NCI-H1048 (cell line): Measurements from ENCODE around the gene PIWIL4.
A peak's percentile ranks its signal among the peaks of the same experiment; 100 is the strongest.

Experiments used
- DNase-seq: peaks from one replicate; lab custom pipeline; 2025; lab: John Stamatoyannopoulos, UW

PIWIL4 gene

GRCh38 chr11:94567181-94567670 lies at the start of gene PIWIL4:
PIWIL4 (plus strand) TSS chr11:94567368; CDS start chr11:94567519, 151 bp downstream.
- DNase-seq = no peak

GRCh38 chr11:94518300-94518699 lies 48.9 kb upstream of the PIWIL4 start:
- DNase-seq = no peak

GRCh38 chr11:94519478-94520084 lies 47.6 kb upstream of the PIWIL4 start:
- peak; percentile 22 for DNase-seq

- DNase-seq = no peak
Measured at GRCh38 chr11:94521684-94522083, 45.5 kb upstream of the PIWIL4 start.

GRCh38 chr11:94524341-94524740 lies 42.8 kb upstream of the PIWIL4 start:
- no peak for DNase-seq

GRCh38 chr11:94525546-94526324 lies 41.4 kb upstream of the PIWIL4 start:
- no peak for DNase-seq

GRCh38 chr11:94526645-94527438 lies 40.3 kb upstream of the PIWIL4 start:
- no peak for DNase-seq

- DNase-seq = no peak
Measured at GRCh38 chr11:94528551-94528950, 38.6 kb upstream of the PIWIL4 start.

- DNase-seq = no peak
Measured at GRCh38 chr11:94532211-94532610, 35.0 kb upstream of the PIWIL4 start.

GRCh38 chr11:94533206-94533605 lies 34.0 kb upstream of the PIWIL4 start:
- DNase-seq = no peak

- DNase-seq = no peak
Measured at GRCh38 chr11:94533696-94534630, 33.2 kb upstream of the PIWIL4 start.

- no peak for DNase-seq
Measured at GRCh38 chr11:94536386-94536785, 30.8 kb upstream of the PIWIL4 start.

GRCh38 chr11:94537031-94537600 lies 30.1 kb upstream of the PIWIL4 start:
- DNase-seq = no peak

GRCh38 chr11:94539420-94539819 lies 27.7 kb upstream of the PIWIL4 start:
- DNase-seq = no peak

- no peak for DNase-seq
Measured at GRCh38 chr11:94543695-94544645, 23.2 kb upstream of the PIWIL4 start, which contains the start of gene FUT4. FUT4 (plus strand) TSS chr11:94543921; CDS start chr11:94544134, 213 bp downstream.

GRCh38 chr11:94544646-94545263 lies 22.4 kb upstream of the PIWIL4 start:
- no peak for DNase-seq

GRCh38 chr11:94545264-94546161 lies 21.7 kb upstream of the PIWIL4 start:
- no peak for DNase-seq

- DNase-seq = no peak
Measured at GRCh38 chr11:94546162-94546470, 21.1 kb upstream of the PIWIL4 start.

- DNase-seq = no peak
Measured at GRCh38 chr11:94546886-94547285, 20.3 kb upstream of the PIWIL4 start.
